ENCODE data around the gene RMDN3. TPM values are rescaled to one million over a fixed set of nuclear protein-coding genes. Genes with fewer than 3 reads are reported as not detected.

The RMDN3 gene
- total and polyA plus RNA-seq, 4 donors = 27.5 to 33.8 (median 30.2) TPM

GRCh38 chr15:40787991-40788390 lies 32.9 kb upstream of the RMDN3 start:
- TF ChIP-seq CTCF (IDR thresholded peaks at IDR 0.05; ENCODE audit: low read depth, low read length, missing input control) (no peak), ATF3 (IDR thresholded peaks at IDR 0.05) (no peak), FOXA1 (IDR thresholded peaks at IDR 0.05) (no peak), TAF1 (conservative IDR thresholded peaks at IDR 0.05) (no peak), REST (IDR thresholded peaks at IDR 0.05) (no peak), HNF4G (IDR thresholded peaks at IDR 0.05) (no peak), JUND (IDR thresholded peaks at IDR 0.05) (no peak)
- H3K4me3 ChIP-seq (ENCODE audit: low read depth in 1 of 3, low read length in 3 of 3) = no peak overlapping the region
- WGBS = 77% methylated on average over 6 of the region's 6 CpGs
- H3K36me3 ChIP-seq (ENCODE audit: control insufficient read depth in 4 of 4, insufficient read depth in 3 of 4, low read depth in 1 of 4, low read length in 3 of 4) = peaks cover 0 to 5% (median under 1%) of the 10 kb centered on the region in 4 donors
- peak overlapping the region in 1 of 2 donors; percentile 10 for H3K27ac ChIP-seq (ENCODE audit: low read depth in 1 of 2, low read length in 2 of 2)
- H3K4me1 ChIP-seq (ENCODE audit: control insufficient read depth in 4 of 4, insufficient read depth in 4 of 4, low read length in 3 of 4) = peaks cover 1 to 18% (median 8%) of the 10 kb centered on the region in 4 donors
- no peak overlapping the region for H3K9ac ChIP-seq (ENCODE audit: low read depth in 1 of 2, low read length in 2 of 2)
- DNase-seq (ENCODE audit: low spot score) = no peak
- no peaks in the 10 kb centered on the region for H3K9me3 ChIP-seq (ENCODE audit: control insufficient read depth in 4 of 4, low read length in 3 of 4)
- no peaks in the 10 kb centered on the region for H3K27me3 ChIP-seq (ENCODE audit: control insufficient read depth in 4 of 4, insufficient read depth in 4 of 4, low read length in 3 of 4)

- 38% methylated on average over 4 of the region's 4 CpGs for WGBS
- H3K4me3 ChIP-seq (ENCODE audit: low read depth in 1 of 3, low read length in 3 of 3) = no peak overlapping the region
- DNase-seq (ENCODE audit: low spot score) = no peak
- H3K27me3 ChIP-seq (ENCODE audit: control insufficient read depth in 4 of 4, insufficient read depth in 4 of 4, low read length in 3 of 4) = no peaks in the 10 kb centered on the region
- peaks cover 0 to 18% (median 8%) of the 10 kb centered on the region in 4 donors for H3K4me1 ChIP-seq (ENCODE audit: control insufficient read depth in 4 of 4, insufficient read depth in 4 of 4, low read length in 3 of 4)
- peak overlapping the region in 1 of 2 donors; percentile 10 for H3K27ac ChIP-seq (ENCODE audit: low read depth in 1 of 2, low read length in 2 of 2)
- H3K36me3 ChIP-seq (ENCODE audit: control insufficient read depth in 4 of 4, insufficient read depth in 3 of 4, low read depth in 1 of 4, low read length in 3 of 4) = peaks cover 0 to 5% (median under 1%) of the 10 kb centered on the region in 4 donors
- H3K9ac ChIP-seq (ENCODE audit: low read depth in 1 of 2, low read length in 2 of 2) = no peak overlapping the region
- TF ChIP-seq RAD21 (IDR thresholded peaks at IDR 0.05) (no peak), SP1 (IDR thresholded peaks at IDR 0.05) (peak; percentile 17), HNF4G (IDR thresholded peaks at IDR 0.05) (no peak)
- no peaks in the 10 kb centered on the region for H3K9me3 ChIP-seq (ENCODE audit: control insufficient read depth in 4 of 4, low read length in 3 of 4)
These were observed 32.3 kb upstream of the RMDN3 start for GRCh38 chr15:40787344-40787841.

GRCh38 chr15:40785814-40786213 lies 30.8 kb upstream of the RMDN3 start:
- TF ChIP-seq ATF3 (IDR thresholded peaks at IDR 0.05) (no peak), MAX (IDR thresholded peaks at IDR 0.05) (no peak), YY1 (IDR thresholded peaks at IDR 0.05) (no peak), HNF4A (conservative IDR thresholded peaks at IDR 0.05) (peak in 1 of 2 donors; percentile 2), ZBTB33 (IDR thresholded peaks at IDR 0.05) (no peak), RAD21 (IDR thresholded peaks at IDR 0.05) (no peak)

More at GRCh38 chr15:40785814-40786213, 30.8 kb upstream of the RMDN3 start:
- no peak overlapping the region for H3K27ac ChIP-seq (ENCODE audit: low read depth in 1 of 2, low read length in 2 of 2)
- peaks cover 0 to 16% (median 8%) of the 10 kb centered on the region in 4 donors for H3K4me1 ChIP-seq (ENCODE audit: control insufficient read depth in 4 of 4, insufficient read depth in 4 of 4, low read length in 3 of 4)
- no peaks in the 10 kb centered on the region for H3K36me3 ChIP-seq (ENCODE audit: control insufficient read depth in 4 of 4, insufficient read depth in 3 of 4, low read depth in 1 of 4, low read length in 3 of 4)
- no peaks in the 10 kb centered on the region for H3K9me3 ChIP-seq (ENCODE audit: control insufficient read depth in 4 of 4, low read length in 3 of 4)
- H3K9ac ChIP-seq (ENCODE audit: low read depth in 1 of 2, low read length in 2 of 2) = no peak overlapping the region
- no peaks in the 10 kb centered on the region for H3K27me3 ChIP-seq (ENCODE audit: control insufficient read depth in 4 of 4, insufficient read depth in 4 of 4, low read length in 3 of 4)
- no peak overlapping the region for H3K4me3 ChIP-seq (ENCODE audit: low read depth in 1 of 3, low read length in 3 of 3)
- DNase-seq (ENCODE audit: low spot score) = no peak
- 65% methylated on average over 2 of the region's 2 CpGs for WGBS
